ENCODE data around the gene SBF2. TPM values are rescaled to one million over a fixed set of nuclear protein-coding genes. Genes with fewer than 3 reads are reported as not detected.

The SBF2 gene
- total and polyA plus RNA-seq, 2 donors (not counting 3 experiments of a cell fraction or from before 2014, with no cell fraction given) = 15.4 to 42.4 TPM

DNA sequence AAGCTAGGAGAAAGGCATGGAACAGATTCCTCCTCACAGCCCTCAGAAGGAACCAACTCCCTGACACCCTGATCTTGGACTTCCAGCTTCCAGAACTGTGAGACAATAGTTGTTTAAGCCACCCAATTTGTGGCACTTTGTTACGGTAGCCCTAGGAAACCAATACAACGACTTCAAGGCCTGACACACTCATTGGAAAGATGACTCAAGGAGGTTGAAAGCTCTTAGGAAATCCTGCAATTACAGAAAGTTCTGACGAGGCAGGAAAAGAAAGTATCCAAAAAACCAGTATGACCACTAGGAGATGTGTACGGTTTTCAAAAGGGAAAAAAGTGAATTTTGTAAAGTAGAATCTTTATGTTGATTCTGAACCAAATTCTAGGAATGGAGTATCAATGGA lies 468.7 kb downstream of the SBF2 start:
- Histone ChIP-seq H3K4me2 (ENCODE audit: insufficient read depth, low read length) (no peak overlapping the region), H3K79me2 (ENCODE audit: control insufficient read depth, insufficient read depth, low read length) (no peaks in the 10 kb centered on the region)
- dilution Hi-C loops (cut with MboI; ENCODE audit: extremely low pct_ligation_motif_present, low sequenced_read_pairs) = no loop called here

DNA sequence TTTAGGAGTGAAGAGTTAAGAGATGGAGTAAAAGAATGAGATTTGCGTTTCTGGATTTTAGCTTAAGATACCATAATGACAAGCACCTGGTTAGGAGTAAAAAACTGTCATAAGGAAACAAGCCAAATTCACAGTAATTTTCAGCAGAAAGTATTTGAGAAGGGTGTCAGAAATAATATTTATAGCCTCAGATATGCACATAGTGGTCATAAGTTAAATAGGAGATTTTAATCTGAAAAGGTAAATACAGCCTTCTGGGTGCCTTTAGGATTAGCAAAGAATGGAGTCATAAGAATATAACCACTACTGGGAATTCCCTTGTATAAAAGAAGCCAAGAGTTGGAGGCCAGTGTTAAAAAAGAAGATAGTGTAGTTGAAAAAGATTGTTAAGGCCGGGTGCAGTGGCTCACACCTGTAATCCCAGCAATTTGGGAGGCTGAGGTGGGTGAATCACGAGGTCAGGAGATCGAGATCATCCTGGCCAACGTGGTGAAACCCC lies 470.1 kb downstream of the SBF2 start:
- H3K9ac ChIP-seq (replicated peaks; ENCODE audit: extremely low read depth, insufficient read depth, low read length) = no peak overlapping the region
- ChIA-PET CTCF (interaction anchor here (0.9 kb wide), 1 partner anchor 9 kb away, joined by 3 read pairs; no protein-coding TSS in a partner anchor), POLR2A (no interaction called here)
- H3K4me3 ChIP-seq (replicated peaks in 1 of 3; ENCODE audit: insufficient read depth in 1 of 3, low read depth in 1 of 3, low read length in 3 of 3) = no peak overlapping the region
- H3K27me3 ChIP-seq (ENCODE audit: control insufficient read depth in 2 of 2, insufficient read depth in 2 of 2, low read length in 2 of 2) = no peaks in the 10 kb centered on the region
- no peak for DNase-seq (ENCODE audit: low read depth, low spot score)
- dilution Hi-C loops (cut with MboI; ENCODE audit: extremely low pct_ligation_motif_present, low sequenced_read_pairs) = no loop called here
- no peaks in the 10 kb centered on the region for H3K9me3 ChIP-seq (replicated peaks; ENCODE audit: control insufficient read depth, insufficient read depth, low read length)
- H3K27ac ChIP-seq (ENCODE audit: insufficient read depth, low read depth, low read length) = no peak overlapping the region
- H3K4me2 ChIP-seq (ENCODE audit: insufficient read depth, low read length) = no peak overlapping the region
- H2AFZ ChIP-seq (ENCODE audit: low read depth, low read length) = no peak overlapping the region
- H3K79me2 ChIP-seq (ENCODE audit: control insufficient read depth, insufficient read depth, low read length) = no peaks in the 10 kb centered on the region
- intact Hi-C loops (cut with micrococcal nuclease) = no loop called here
- BruUV-seq (replicated peaks) = no TSS peak
- FAIRE-seq = no peak
- H4K20me1 ChIP-seq (replicated peaks; ENCODE audit: control insufficient read depth, extremely low read depth, insufficient read depth, low read length) = no peaks in the 10 kb centered on the region
- no peaks in the 10 kb centered on the region for H3K36me3 ChIP-seq (ENCODE audit: control insufficient read depth in 2 of 2, extremely low read depth in 1 of 2, insufficient read depth in 2 of 2, low read length in 2 of 2)
- TF ChIP-seq POLR2AphosphoS5 (IDR thresholded peaks at IDR 0.05; ENCODE audit: insufficient read depth, low read depth, low read length) (no peak), POLR2A (IDR thresholded peaks at IDR 0.05; ENCODE audit: low read depth, low read length) (no peak)
- H3K9me1 ChIP-seq (replicated peaks; ENCODE audit: control insufficient read depth, extremely low read depth, insufficient read depth, low read length) = no peaks in the 10 kb centered on the region
- H3K4me1 ChIP-seq (ENCODE audit: control insufficient read depth, extremely low read depth, insufficient read depth, low read length) = peaks cover 27% of the 10 kb centered on the region

More for the DNA sequence above, 468.7 kb downstream of the SBF2 start:
- FAIRE-seq = peak; percentile 47
- DNase-seq (ENCODE audit: low read depth, low spot score) = peak; percentile 35
- peak; percentile 56 for TF ChIP-seq FOS (IDR thresholded peaks at IDR 0.05; ENCODE audit: borderline replicate concordance, insufficient read depth, low read length)
- no peak for TF ChIP-seq MYC (IDR thresholded peaks at IDR 0.05; ENCODE audit: low read depth, low read length)
- intact Hi-C loops (cut with micrococcal nuclease) = loop anchor here (5.0 kb wide), 1 partner anchor 48 kb away; no protein-coding TSS in a partner anchor
- H3K9me1 ChIP-seq (replicated peaks; ENCODE audit: control insufficient read depth, extremely low read depth, insufficient read depth, low read length) = no peaks in the 10 kb centered on the region
- no peak overlapping the region for H3K4me3 ChIP-seq (replicated peaks in 1 of 3; ENCODE audit: insufficient read depth in 1 of 3, low read depth in 1 of 3, low read length in 3 of 3)
- no peaks in the 10 kb centered on the region for H3K27me3 ChIP-seq (ENCODE audit: control insufficient read depth in 2 of 2, insufficient read depth in 2 of 2, low read length in 2 of 2)
- H3K4me1 ChIP-seq (ENCODE audit: control insufficient read depth, extremely low read depth, insufficient read depth, low read length) = peaks cover 30% of the 10 kb centered on the region
- ChIA-PET CTCF (interaction anchor here (0.7 to 1.4 kb wide), 8 partner anchors 8 to 482 kb away, joined by 3 read pairs; no protein-coding TSS in a partner anchor), POLR2A (no interaction called here)
- no TSS peak for BruUV-seq (replicated peaks)
- H3K9me3 ChIP-seq (replicated peaks; ENCODE audit: control insufficient read depth, insufficient read depth, low read length) = no peaks in the 10 kb centered on the region
- H3K9ac ChIP-seq (replicated peaks; ENCODE audit: extremely low read depth, insufficient read depth, low read length) = no peak overlapping the region
- H3K36me3 ChIP-seq (ENCODE audit: control insufficient read depth in 2 of 2, extremely low read depth in 1 of 2, insufficient read depth in 2 of 2, low read length in 2 of 2) = no peaks in the 10 kb centered on the region
- H2AFZ ChIP-seq (ENCODE audit: low read depth, low read length) = no peak overlapping the region
- no peaks in the 10 kb centered on the region for H4K20me1 ChIP-seq (replicated peaks; ENCODE audit: control insufficient read depth, extremely low read depth, insufficient read depth, low read length)
- H3K27ac ChIP-seq (ENCODE audit: insufficient read depth, low read depth, low read length) = no peak overlapping the region
